D341Med (cell line): ENCODE results near the gene UQCRHL.
A peak's percentile ranks its signal among the peaks of the same experiment; 100 is the strongest.
"Not testable (repeated sequence)": the region's sequence is repeated elsewhere in the genome, so short reads cannot be mapped to it uniquely, and the experiment has no call there.

Source experiments
- DNase-seq: peaks from one replicate; pipeline ENCODE4 v3.0.0; 2012; ENCODE audit warnings: low spot score

The UQCRHL gene

GRCh38 chr1:15807549-15807948, at the start of gene UQCRHL:
UQCRHL (minus strand) TSS chr1:15807649; CDS start chr1:15807649, 0 bp downstream.
- not testable (repeated sequence) for DNase-seq

GRCh38 chr1:15856888-15857287, 49.4 kb upstream of the UQCRHL start:
- DNase-seq = no peak

GRCh38 chr1:15852828-15853302, 45.4 kb upstream of the UQCRHL start:
- no peak for DNase-seq

- DNase-seq = no peak
Measured at GRCh38 chr1:15852036-15852827, 44.8 kb upstream of the UQCRHL start.

GRCh38 chr1:15851210-15852035, 44.0 kb upstream of the UQCRHL start:
- no peak for DNase-seq

- no peak for DNase-seq
Measured at GRCh38 chr1:15850471-15851001, 43.1 kb upstream of the UQCRHL start.

GRCh38 chr1:15849775-15850324, 42.4 kb upstream of the UQCRHL start:
- peak; percentile 71 for DNase-seq

- peak; percentile 77 for DNase-seq
Measured at GRCh38 chr1:15848929-15849774, 41.7 kb upstream of the UQCRHL start.

- DNase-seq = no peak
Measured at GRCh38 chr1:15848143-15848928, 40.9 kb upstream of the UQCRHL start.

- DNase-seq = no peak
Measured at GRCh38 chr1:15847893-15848142, 40.4 kb upstream of the UQCRHL start.

GRCh38 chr1:15847100-15847892, 39.8 kb upstream of the UQCRHL start, which contains the start of gene SPEN:
SPEN (plus strand) TSS chr1:15847707; CDS start chr1:15848068, 361 bp downstream.
- peak; percentile 94 for DNase-seq

GRCh38 chr1:15846056-15846455, 38.6 kb upstream of the UQCRHL start:
- DNase-seq = not testable (repeated sequence)

- DNase-seq = no peak
Measured at GRCh38 chr1:15843826-15844572, 36.5 kb upstream of the UQCRHL start.

GRCh38 chr1:15838721-15839120, 31.3 kb upstream of the UQCRHL start:
- DNase-seq = no peak

GRCh38 chr1:15837931-15838330, 30.5 kb upstream of the UQCRHL start:
- DNase-seq = no peak

GRCh38 chr1:15836772-15837669, 29.6 kb upstream of the UQCRHL start:
- no peak for DNase-seq

- DNase-seq = not testable (repeated sequence)
Measured at GRCh38 chr1:15836511-15836771, 29.0 kb upstream of the UQCRHL start.

- peak; percentile 90 for DNase-seq
Measured at GRCh38 chr1:15835741-15836510, 28.5 kb upstream of the UQCRHL start.
